Measurements from ENCODE around the gene GPR26.

GPR26 gene

DNA sequence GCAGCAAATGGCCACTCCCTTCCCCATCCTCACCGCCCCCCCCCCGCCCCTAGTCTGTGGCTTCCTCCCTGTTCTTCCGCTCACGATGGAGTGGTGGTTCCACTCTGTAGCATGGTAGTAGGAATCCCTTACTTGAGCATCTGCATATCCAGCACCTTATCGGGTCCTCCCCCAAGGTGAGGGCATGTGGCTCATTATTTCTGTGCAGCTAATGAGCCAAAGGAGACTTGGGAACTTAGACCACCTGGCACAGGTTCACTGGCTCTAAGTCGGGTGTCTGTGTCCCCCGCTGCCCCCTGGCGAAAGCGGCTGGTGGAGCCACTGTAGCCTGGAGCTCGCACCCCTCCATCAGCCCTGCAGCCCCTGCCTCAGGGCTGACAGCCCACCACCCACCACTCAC, 22.8 kb upstream of the GPR26 start:
- no peak for DNase-seq (ENCODE audit: low read depth)
- H3K4me3 ChIP-seq (ENCODE audit: low read depth, low read length) = no peak overlapping the region
- TF ChIP-seq, protein P1, sequence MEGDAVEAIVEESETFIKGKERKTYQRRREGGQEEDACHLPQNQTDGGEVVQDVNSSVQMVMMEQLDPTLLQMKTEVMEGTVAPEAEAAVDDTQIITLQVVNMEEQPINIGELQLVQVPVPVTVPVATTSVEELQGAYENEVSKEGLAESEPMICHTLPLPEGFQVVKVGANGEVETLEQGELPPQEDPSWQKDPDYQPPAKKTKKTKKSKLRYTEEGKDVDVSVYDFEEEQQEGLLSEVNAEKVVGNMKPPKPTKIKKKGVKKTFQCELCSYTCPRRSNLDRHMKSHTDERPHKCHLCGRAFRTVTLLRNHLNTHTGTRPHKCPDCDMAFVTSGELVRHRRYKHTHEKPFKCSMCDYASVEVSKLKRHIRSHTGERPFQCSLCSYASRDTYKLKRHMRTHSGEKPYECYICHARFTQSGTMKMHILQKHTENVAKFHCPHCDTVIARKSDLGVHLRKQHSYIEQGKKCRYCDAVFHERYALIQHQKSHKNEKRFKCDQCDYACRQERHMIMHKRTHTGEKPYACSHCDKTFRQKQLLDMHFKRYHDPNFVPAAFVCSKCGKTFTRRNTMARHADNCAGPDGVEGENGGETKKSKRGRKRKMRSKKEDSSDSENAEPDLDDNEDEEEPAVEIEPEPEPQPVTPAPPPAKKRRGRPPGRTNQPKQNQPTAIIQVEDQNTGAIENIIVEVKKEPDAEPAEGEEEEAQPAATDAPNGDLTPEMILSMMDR (IDR thresholded peaks at IDR 0.05; ENCODE audit: control insufficient read depth, extremely low read depth, insufficient read depth) = no peak

DNA sequence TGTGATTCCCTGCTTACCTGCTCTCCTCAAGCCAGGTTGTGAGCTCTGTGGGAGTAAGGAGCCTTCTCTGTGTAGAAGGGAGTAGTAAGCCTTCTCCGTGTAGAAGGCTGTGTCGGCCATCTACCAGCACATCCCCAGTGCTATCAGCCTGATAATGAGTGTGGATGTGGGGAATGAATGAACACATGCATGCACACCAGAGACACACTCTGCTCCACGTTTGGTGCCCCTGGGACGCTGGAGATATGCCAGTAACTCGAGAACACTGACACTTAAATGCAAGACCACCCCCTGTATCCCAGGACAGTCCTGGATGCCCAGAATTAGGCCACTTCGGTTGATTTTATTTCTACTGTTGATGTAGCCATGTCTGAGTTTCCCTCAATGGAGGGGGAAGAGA, 21.1 kb upstream of the GPR26 start:
- H3K4me3 ChIP-seq (ENCODE audit: low read depth, low read length) = no peak overlapping the region
- TF ChIP-seq, protein P1 (IDR thresholded peaks at IDR 0.05; ENCODE audit: control insufficient read depth, extremely low read depth, insufficient read depth) = no peak
- DNase-seq (ENCODE audit: low read depth) = no peak

DNA sequence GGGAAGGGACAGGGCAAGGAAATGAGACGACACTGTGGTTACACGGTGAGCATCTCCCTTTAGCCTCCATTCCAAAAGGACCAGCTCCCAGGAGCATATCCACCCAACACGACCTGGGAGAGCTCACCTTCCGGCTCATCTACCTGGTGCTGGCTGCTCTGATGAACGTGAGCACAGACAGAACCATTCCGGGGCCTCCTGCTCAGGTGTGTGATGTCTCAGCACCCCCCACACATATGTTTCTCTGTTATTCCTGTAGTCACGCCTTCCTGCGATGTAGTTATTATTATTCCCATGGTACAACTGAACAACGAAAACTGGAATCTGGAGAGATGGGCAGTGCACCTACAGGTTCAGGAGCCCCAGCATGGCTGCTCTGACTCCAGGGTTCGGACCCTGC, 20.5 kb upstream of the GPR26 start:
- DNase-seq (ENCODE audit: low read depth) = no peak
- no peak overlapping the region for H3K4me3 ChIP-seq (ENCODE audit: low read depth, low read length)
- TF ChIP-seq, protein P1 (IDR thresholded peaks at IDR 0.05; ENCODE audit: control insufficient read depth, extremely low read depth, insufficient read depth) = no peak

DNA sequence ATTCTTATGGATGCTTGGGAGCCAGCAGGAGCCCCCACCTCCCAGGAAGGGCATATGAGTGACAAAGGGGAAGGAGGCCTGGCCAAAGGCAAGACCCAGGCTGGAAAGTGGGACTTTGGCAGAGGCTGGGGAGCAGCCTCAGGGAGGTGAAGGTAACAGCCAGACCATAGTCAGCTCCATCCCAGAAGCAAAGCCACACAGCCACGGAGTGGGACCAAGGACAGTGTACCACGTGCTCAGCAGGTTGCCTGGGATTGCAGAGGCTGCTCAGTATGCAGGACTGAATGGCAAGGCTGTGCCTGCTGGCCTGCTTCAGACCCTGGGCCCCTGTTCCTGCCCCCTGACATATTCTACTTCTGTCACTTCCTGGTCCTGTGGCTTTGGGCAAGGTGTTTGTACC, 17.6 kb upstream of the GPR26 start:
- no peak overlapping the region for H3K4me3 ChIP-seq (ENCODE audit: low read depth, low read length)
- TF ChIP-seq, protein P1 (IDR thresholded peaks at IDR 0.05; ENCODE audit: control insufficient read depth, extremely low read depth, insufficient read depth) = no peak
- no peak for DNase-seq (ENCODE audit: low read depth)

DNA sequence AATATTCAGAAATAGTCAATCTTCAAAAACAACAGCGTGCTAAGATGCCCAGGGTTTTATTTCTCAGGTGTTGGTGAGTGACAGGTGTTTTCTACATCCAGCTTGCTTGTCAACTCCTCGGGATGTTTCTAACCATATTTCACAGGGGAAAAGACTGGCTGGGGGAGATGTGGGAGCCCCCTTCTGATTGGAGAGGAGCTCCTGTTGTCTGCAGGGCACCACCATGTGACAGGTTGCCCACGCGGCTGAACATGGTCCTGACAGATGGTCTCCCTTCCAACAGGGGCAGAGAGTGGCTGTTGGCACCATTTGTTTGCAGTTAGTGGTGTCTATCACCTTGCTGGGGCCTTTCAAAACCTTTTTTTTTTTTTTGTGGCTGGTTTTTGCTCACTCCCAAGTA, 16.5 kb upstream of the GPR26 start:
- no peak overlapping the region for H3K4me3 ChIP-seq (ENCODE audit: low read depth, low read length)

DNA sequence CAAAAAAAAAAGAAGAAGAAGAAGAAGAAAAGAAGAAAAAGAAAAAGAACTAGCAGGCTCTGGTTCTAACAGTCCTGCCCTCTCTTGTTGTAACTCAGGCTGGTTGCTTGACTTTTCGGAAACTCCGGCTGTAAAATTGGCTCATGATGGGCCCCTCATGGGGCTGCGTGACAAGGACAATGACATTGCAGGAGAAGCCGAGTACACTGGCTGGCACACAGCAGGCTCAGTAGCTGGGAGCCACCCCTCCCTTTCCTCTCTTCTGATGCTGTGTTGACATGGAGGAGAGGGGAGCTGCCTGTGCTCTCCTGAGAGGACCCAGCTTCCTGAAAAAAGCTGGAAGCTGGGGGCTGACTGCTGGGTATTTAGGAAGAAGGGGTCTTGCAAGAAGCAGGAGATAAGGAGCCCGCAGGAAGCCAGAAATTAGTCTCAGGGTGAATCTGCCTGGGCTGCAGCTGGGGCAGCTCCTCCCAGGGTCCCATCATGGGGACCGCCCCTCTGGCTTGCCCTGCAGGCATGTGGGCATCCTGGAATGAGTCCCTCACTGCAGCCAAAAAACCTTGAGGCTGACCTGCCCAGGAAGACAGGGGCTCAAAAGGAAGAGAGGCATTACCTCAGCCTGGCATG, 14.6 kb upstream of the GPR26 start:
- TF ChIP-seq, protein P1 (IDR thresholded peaks at IDR 0.05; ENCODE audit: control insufficient read depth, extremely low read depth, insufficient read depth) = no peak
- no peak overlapping the region for H3K4me3 ChIP-seq (ENCODE audit: low read depth, low read length)
- no peak for DNase-seq (ENCODE audit: low read depth)

More for the DNA sequence above, 16.5 kb upstream of the GPR26 start:
- TF ChIP-seq, protein P1 (IDR thresholded peaks at IDR 0.05; ENCODE audit: control insufficient read depth, extremely low read depth, insufficient read depth) = no peak
- DNase-seq (ENCODE audit: low read depth) = no peak

DNA sequence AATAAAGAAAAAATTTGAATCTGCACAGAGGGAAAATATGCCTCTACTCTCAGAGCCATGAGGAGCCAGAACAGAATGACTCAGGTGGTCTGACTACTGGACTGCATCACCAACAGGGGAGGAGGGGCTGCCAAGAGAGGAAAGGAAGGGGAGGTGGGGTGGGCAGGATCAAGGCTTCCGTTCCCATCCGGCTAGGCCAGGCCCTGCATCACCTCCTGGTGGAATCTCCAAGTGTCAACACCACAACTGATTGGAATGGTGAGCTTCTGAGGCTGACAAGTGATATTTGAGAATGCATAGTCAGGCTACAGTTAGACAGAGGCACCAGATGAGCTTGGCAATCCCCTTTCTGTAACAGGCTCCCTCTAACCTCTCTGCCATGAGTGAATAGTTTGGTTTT, 10.4 kb upstream of the GPR26 start:
- no peak overlapping the region for H3K4me3 ChIP-seq (ENCODE audit: low read depth, low read length)
- TF ChIP-seq, protein P1 (IDR thresholded peaks at IDR 0.05; ENCODE audit: control insufficient read depth, extremely low read depth, insufficient read depth) = no peak
- DNase-seq (ENCODE audit: low read depth) = no peak

Measured in LNCaP clone FGC (cell line).